B cell (primary cell): Measurements from ENCODE around the gene COBLL1.

Experiments
- EZH2 ChIP-seq: IDR thresholded peaks from 2 replicates; pipeline ENCODE4 v1.6.1; 2012; ENCODE audit warnings: borderline replicate concordance, low read depth, mild to moderate bottlenecking, moderate library complexity, low read length; ENCODE audit not compliant: insufficient read depth, poor library complexity, severe bottlenecking
- TF ChIP-seq, protein P1 (sequence below): fragments of 200-600 bp; IDR thresholded peaks from one replicate; pipeline ENCODE4 v1.8.0; 2022; ENCODE audit warnings: antibody characterized with exemption, mild to moderate bottlenecking

DNA sequence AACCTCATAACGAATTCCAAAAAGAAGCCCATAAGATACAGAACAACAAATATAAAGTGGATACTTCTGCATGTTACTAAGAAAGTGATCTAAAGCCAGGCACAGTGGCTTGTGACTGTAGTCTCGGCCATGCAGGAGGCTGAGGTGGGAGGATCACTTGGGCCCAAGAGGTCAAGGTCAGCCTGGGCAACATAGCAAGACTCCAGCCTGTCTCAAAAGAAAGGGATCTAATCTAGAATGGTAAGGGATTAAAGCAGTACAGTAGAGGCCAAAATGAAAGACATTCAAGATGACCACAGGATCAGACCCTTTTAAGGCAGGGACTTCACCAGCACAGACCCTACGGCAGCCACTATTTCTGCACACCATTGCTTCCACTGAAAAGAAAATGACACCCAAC lies 3.8 kb downstream of the COBLL1 start:
- TF ChIP-seq, protein P1, sequence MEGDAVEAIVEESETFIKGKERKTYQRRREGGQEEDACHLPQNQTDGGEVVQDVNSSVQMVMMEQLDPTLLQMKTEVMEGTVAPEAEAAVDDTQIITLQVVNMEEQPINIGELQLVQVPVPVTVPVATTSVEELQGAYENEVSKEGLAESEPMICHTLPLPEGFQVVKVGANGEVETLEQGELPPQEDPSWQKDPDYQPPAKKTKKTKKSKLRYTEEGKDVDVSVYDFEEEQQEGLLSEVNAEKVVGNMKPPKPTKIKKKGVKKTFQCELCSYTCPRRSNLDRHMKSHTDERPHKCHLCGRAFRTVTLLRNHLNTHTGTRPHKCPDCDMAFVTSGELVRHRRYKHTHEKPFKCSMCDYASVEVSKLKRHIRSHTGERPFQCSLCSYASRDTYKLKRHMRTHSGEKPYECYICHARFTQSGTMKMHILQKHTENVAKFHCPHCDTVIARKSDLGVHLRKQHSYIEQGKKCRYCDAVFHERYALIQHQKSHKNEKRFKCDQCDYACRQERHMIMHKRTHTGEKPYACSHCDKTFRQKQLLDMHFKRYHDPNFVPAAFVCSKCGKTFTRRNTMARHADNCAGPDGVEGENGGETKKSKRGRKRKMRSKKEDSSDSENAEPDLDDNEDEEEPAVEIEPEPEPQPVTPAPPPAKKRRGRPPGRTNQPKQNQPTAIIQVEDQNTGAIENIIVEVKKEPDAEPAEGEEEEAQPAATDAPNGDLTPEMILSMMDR = no peak
- TF ChIP-seq EZH2 = no peak
